ENCODE data around the gene SH2D6.
A peak's percentile ranks its signal among the peaks of the same experiment; 100 is the strongest.
"Not testable (repeated sequence)": the region's sequence is repeated elsewhere in the genome, so short reads cannot be mapped to it uniquely, and the experiment has no call there.

The SH2D6 gene

DNA sequence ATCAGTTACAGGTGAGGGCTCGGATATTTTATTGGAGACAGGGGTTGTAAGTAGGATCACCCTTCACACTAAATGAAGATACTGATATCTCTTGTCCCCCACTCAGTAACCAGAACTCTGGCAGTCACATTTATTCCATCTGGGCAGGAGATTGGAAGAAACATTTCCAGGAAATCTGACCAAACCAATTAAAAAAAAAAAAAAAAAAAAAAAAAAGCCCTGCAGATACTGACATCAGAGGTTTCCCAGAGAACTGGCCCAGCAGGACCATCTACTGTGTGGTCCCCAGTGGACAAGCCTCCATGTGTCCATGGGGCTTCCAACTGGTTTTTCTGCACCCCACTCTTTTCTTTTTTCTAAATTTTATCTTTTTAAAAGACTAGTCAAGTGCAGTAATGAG lies 41.3 kb downstream of the SH2D6 start:
- no peak for FAIRE-seq
- DNase-seq (ENCODE audit: insufficient read length, low spot score): no peak

DNA sequence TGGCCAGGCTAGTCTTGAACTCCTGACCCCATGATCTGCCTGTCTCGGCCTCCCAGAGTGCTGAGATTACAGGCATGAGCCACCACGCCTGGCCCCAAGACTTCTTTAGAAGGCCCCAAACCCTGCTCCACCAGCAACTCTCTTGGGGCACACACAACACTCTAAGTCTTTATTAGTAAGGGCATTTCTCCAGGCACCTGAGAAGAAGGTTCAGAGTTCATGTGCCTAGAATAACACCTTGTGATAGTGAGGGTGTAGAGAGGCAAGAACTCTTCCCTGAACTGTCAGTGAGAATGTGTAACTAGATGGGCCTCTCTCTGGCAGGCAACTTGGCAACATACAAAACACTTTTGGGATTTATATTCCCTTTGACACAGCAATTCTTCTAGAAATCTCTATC lies 43.8 kb downstream of the SH2D6 start:
- FAIRE-seq: no peak

DNA sequence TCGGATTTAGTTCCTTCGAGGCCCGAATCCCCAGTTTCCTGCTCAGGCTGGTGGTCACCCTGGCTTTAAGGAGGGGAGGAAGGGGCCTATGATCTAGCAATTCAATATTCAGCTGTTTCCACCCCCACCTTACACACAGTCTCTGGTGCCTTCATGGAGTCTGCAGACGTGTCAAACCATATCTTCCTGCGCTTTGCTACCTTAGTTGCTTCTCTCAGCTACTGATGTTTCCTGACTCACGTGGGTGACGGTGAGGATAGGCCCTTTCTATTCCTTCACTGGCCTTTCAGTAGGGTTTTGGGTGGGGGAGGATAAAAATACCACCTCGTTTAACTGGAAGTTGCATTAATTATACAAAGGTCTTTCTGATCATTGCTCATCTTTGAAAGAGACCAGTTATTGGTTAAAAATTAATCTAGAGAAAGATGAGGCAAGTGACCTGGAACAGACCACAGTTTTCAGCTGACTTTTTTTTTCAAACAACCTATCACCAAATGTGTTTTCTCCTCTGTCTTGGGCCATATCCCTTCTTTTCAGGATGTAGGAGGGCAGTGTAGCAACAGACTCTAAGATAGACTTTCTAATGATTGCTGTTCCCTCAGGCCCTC lies 49.7 kb downstream of the SH2D6 start:
- no peak for DNase-seq (ENCODE audit: insufficient read length, low spot score)

More for the DNA sequence above, 43.8 kb downstream of the SH2D6 start:
- DNase-seq (ENCODE audit: insufficient read length, low spot score): no peak

GRCh38 chr2:85468704-85469349 lies 50.3 kb downstream of the SH2D6 start:
- DNase-seq (ENCODE audit: insufficient read length, low spot score) (no peak), FAIRE-seq (peak; percentile 28)

More for the DNA sequence above, 49.7 kb downstream of the SH2D6 start:
- FAIRE-seq: no peak

DNA sequence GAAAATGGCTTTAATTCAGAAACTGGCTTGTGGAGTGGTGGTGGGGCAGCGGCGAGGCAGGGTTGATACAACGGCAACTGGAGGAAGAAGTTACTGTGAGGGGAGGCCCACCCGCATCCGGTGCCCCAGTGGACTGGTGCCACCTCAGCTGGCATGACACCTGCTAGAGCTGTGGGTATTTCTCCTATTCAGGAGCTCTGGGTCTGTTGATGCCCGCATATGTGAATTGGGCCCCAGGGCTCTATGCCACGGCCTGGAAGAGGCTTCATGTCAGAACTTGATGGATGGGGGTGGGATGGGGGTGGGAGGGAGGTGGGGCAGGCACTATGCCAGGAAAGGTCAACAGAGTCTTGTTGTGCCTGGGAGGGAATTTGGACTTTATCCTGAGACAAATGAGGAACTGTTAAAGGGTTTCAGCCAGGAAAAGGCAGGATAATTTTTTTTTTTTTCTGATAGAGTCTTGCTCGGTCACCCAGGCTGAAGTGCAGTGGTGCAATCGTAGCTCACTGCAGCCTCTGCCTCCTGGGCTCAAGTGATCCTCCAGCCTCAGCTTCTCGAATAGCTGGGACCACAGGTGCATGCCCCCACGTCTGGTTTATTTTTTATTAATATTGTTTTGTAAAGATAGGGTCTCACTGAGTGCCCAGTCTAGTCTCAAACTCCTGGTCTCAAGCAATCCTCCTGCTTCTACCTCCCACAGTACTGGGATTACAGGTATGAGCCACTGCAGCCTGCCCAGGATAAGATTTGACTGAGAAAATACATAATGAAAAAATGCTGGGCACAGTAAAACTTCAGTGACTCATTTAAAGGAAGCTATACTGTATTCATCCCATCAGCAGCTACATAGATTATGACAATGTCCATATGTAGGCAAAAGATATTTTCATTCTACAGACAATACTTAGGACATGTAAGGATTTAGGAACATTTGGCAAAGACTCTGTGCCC lies 52.6 kb downstream of the SH2D6 start:
- DNase-seq (ENCODE audit: insufficient read length, low spot score): peak; percentile 39
- no peak for FAIRE-seq

- DNase-seq (ENCODE audit: insufficient read length, low spot score) (no peak), FAIRE-seq (no peak)
These were observed 53.7 kb downstream of the SH2D6 start for GRCh38 chr2:85472261-85472660.

DNA sequence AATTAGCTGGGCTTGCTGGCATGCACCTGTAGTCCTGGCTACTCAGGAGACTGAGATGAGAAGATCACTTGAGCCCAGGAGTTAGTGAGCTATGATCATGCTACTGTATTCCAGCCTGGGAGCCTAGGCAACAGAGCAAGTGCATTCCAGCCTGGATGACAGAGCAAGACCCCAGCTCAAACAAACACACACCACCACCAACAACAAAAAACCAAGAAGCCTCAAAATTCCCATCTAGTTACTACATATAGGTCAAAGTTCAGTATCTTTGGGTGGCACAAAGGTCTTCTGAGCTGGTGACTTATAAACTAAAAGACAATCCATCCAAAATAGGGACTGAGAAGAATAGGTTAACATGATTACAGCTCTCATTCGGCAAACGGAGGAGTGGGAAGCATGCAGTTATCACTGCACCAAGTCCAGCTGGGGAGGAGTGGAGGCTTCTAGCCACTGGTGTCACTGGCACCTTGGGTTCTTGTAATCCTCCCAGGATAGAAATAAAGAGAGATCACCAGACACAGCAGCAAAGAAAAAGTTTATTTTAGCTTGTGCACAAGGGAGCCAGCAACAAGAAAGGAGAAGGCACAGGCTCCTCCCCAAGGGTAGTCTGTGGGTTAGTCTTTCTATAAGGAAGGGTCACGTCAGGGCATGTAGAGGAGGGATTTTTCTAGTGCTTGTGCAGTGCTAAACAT lies 57.4 kb downstream of the SH2D6 start:
- DNase-seq (ENCODE audit: insufficient read length, low spot score) (no peak), FAIRE-seq (no peak)

GRCh38 chr2:85476624-85477023 lies 58.1 kb downstream of the SH2D6 start:
- DNase-seq (ENCODE audit: insufficient read length, low spot score): no peak
- no peak for FAIRE-seq

- DNase-seq (ENCODE audit: insufficient read length, low spot score) (no peak), FAIRE-seq (no peak)
These were observed 59.4 kb downstream of the SH2D6 start for GRCh38 chr2:85477884-85478283.

GRCh38 chr2:85481818-85482777 lies 63.6 kb downstream of the SH2D6 start:
- DNase-seq (ENCODE audit: insufficient read length, low spot score): no peak
- no peak for FAIRE-seq

- FAIRE-seq; DNase-seq (ENCODE audit: insufficient read length, low spot score): not testable (repeated sequence)
These were observed 66.1 kb downstream of the SH2D6 start for GRCh38 chr2:85484615-85485014.

DNA sequence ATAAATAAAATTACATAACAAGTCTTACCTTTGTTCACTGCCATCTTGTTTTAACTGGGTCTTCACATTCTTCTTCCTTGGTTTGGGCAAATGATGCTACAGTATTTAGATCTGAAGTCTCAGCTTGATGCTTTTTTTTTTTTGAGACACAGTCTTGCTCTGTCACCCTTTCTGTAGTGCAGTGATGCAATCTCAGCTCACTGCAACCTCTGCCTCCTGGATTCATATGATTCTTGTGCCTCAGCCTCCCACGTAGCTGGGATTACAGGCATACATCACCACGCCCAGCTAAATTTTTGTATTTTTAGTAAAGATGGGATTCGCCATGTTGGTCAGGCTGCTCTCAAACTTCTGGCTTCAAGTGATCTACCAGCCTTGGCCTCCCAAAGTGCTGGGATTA lies 67.3 kb downstream of the SH2D6 start:
- FAIRE-seq (no peak), DNase-seq (ENCODE audit: insufficient read length, low spot score) (no peak)
